Measurements from ENCODE around the gene IRF7.

Gene IRF7

GRCh38 chr11:620935-621814, 5.4 kb upstream of the IRF7 start:
- DNase-seq, result no peak

GRCh38 chr11:620201-620600, 4.5 kb upstream of the IRF7 start:
- no peak for DNase-seq

GRCh38 chr11:619628-620050, 3.9 kb upstream of the IRF7 start:
- DNase-seq, result no peak

- DNase-seq, result no peak
Measured at GRCh38 chr11:618856-619627, 3.3 kb upstream of the IRF7 start.

- no peak for DNase-seq
Measured at GRCh38 chr11:617912-618682, 2.3 kb upstream of the IRF7 start.

- DNase-seq, result no peak
Measured at GRCh38 chr11:617199-617911, 1.6 kb upstream of the IRF7 start.

GRCh38 chr11:616320-617198, 809 bp upstream of the IRF7 start:
- DNase-seq, result no peak

GRCh38 chr11:614623-615503, 887 bp downstream of the IRF7 start:
- DNase-seq, result no peak

- no peak for DNase-seq
Measured at GRCh38 chr11:614021-614622, 1.6 kb downstream of the IRF7 start.

- DNase-seq, result peak; percentile 93
Measured at GRCh38 chr11:613369-613968, 2.3 kb downstream of the IRF7 start.

GRCh38 chr11:612961-613300, 2.8 kb downstream of the IRF7 start:
- DNase-seq, result no peak

- no peak for DNase-seq
Measured at GRCh38 chr11:612201-612960, 3.4 kb downstream of the IRF7 start.

GRCh38 chr11:611001-611996, 4.5 kb downstream of the IRF7 start:
- no peak for DNase-seq

GRCh38 chr11:610146-610801, 5.5 kb downstream of the IRF7 start:
- no peak for DNase-seq

- DNase-seq, result no peak
Measured at GRCh38 chr11:609341-609811, 6.4 kb downstream of the IRF7 start.

- DNase-seq, result no peak
Measured at GRCh38 chr11:608791-609251, 6.9 kb downstream of the IRF7 start.

Measured in T-helper 9 cell (primary cell).